NCI-H187 treated with DMSO at 0.1 percent for 48 hours (cell line): ENCODE measurements around the gene GRM4.

Experiments
- DNase-seq: peaks from one replicate; lab custom pipeline; 2025; lab: John Stamatoyannopoulos, UW

The GRM4 gene

DNA sequence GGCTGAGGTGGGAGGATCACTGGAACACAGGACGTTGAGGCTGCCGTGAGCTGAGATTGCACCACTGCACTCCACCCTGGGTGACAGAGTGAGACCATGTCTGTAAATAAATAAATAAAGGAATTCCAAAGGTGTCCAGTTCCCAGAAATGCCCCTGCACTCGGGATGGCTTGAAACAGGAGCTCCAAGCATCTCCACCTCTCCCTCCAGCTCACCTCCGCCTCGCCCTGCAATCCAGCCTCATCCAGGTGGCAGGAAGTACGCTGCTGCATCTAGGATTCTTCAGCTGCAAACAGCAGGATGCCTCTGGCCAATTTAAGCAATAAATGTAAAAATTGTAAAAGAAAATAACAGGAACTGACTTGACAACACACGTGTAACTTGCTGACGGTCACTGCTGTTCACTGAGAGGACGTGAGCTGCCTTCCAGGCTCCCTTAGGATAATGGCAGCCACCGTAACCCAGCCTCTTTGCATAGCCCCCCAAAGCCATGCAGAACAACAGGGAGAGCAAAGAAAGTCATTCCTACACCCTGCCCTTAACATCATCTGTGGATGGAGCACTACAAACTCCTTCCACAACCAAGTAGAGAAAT is 11.4 kb upstream of the GRM4 start:
- DNase-seq = no peak

DNA sequence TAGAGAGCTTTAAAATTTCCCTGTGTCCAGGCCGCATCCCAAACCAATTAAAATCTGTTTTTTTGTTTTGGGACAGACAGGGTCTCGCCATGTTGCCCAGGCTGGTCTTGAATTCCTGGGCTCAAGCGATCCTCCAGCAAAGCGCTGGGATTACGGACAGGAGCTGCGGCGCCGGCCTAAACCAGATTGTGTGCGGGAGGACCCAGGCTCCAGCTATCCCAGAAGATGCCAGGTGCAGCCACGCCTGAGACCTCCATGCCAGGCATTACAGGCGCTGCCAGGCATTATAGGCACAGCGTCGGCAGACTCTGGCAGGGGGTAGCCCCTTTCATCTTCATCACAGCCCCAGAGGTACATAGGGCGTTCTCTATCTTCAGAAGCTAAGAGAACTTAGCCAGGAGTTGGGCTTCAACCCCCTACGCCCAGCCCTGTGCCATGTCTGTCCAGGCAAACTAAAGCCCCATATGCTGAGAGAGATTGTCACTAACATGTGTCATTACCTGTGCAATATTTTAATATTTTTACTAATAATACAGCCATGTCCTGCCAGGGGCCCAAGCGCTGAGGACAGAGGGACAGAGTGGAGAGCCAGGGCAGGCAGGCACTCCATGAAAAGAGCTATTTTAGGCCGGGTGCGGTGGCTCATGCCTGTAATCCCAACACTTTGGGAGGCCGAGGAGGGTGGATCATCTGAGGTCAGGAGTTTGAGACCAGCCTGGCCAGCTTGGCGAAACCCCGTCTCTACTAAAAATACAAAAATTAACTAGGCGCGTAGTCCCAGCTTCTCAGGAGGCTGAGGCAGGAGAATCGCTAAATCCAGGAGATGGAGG is 9.8 kb upstream of the GRM4 start:
- no peak for DNase-seq

DNA sequence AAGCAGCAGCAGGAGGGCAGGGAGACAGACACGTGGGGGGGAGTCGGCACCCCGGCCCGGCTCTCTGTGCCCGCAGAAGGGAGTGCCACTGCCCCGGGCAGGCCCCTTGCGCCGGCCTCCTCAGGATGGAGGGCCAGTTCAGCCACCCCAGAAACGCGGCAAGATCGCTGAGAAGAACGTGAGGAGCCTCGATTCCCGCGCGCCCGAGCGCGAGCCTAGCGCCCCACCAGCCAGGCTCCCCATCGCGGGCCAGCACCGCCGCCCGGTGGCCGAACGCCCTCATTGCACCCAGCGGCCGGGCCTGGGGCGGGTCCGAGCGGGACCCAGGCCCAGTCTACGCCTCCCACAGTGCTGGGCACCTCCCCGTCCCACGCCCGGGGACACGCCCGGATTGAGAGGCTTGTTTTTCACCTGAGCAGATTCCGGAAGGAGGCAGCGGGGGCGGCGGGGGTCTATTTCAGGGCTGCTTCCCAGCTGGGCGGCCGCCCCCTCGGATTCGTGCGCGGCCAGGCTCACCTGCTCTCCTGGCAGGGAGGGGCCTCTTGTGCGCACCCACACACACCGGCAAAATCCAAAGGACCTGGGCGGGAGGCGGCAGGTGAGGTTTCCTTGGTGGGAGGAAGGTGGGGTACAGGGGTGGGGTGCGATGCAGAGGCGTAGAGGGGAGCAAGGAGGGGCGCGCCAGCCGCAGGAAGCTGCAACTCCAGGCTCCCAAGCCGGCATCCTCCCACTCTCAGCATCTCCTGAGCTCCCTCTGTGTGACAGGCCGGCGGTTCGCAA is 9.0 kb upstream of the GRM4 start:
- DNase-seq = no peak

DNA sequence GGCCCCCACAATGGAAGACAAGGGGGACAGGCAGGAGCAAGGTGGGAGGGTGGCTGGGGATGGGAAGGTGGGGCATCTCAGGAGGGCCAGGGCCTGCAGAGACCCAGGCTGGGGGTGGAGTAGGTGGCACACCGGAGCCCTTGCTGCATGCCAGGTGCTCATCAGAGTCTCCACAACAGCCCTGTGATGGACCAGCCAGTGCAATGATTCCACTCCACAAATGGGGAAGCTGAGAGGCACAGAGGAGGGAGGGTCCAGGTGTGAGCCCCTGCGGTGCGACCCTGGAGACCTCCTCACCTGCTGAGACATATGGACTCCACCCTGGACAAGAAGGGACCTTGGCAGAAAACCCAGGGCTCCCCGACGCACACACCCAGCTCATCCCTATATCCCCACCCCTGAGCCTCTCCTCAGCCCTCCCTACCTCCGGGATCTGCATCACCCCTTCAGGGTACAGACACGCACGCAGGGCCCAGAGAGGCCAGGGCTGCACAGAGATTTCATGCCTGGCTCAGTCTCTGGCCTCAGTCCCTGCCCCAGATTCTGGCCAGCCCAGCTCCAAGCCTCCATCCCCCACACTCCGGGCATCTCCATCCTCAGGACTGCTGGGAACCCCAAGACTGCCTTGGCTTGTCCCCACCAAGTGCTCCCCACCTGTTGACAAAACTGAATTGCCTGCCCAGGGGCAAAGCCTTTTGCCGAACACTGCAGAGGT is 7.1 kb upstream of the GRM4 start:
- DNase-seq = no peak

DNA sequence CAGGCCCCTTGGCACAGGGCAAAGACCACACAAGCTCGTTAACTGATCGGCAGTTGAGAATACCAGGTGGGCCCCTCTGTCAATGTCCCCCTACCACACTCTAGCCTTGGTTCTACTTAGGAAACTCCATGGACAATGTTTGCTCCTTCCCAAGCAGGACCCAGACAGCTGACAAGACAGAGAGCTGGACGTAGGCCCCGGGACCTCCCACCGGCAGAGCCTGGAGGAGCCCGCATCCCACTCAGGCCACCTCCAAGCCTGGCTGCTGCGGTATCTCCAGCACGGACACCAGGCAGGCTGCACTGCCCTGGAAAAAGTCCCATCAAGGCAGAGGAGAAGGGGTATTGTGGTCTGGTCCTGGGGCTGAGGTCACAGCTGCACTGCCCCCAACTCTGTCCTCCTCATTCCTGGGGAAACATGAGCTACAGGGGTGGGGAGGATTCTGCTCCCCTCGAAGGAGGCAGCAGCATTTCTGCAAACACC is 6.2 kb upstream of the GRM4 start:
- no peak for DNase-seq

DNA sequence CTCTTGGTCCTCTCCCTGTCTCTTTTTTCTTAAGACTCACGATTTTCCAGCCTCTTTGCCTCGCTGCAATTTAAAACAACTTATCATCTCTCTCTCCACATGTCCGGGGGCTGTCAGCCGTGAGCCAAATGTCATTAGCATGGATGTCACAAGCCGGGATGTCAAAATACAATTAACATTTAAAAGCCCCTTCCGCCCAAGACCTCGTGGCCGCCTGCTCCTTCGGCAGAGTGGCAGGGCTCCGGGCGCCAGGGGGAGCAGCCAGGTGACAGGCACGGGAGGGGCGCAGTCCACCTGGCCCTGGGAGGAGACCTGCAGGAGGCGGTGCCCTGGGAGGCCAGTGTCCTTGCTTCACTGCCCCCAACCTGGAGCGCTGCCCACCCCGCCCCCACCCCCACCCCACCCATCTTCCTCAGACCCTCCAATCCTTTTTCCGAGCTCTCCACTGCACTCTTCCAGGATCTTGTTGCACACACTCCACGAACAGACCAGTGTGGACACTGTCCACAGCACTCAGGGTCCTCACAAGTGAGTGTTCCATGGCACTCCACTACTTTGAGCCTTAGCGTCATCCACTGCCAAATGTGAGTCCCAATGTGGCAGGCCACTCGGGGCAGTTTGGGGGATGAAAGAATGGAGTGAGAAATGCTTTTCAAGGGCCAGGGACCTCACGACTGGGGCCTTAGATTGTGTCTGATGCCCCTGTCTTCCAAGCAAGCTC is 5.6 kb upstream of the GRM4 start:
- DNase-seq = no peak

DNA sequence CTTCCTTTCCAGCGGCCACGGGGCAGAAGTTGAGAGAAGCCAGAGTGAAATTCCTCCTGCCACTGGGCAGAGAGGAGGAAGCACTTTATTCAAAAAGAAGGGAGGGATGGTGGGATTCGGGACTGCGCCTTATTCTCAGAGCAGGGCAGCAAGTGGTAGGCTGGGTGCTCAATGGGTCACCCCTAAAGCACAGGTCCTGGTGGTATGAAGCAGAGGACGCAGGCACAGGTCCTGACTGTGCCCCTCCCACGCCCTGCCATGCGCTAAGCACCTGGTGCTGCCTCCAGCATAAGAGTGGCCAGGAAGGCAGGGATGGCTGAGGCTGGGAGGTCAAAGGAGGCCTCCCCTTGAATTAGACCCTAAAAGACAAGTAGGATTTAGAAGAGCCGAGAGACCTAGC is 4.9 kb upstream of the GRM4 start:
- DNase-seq = no peak

DNA sequence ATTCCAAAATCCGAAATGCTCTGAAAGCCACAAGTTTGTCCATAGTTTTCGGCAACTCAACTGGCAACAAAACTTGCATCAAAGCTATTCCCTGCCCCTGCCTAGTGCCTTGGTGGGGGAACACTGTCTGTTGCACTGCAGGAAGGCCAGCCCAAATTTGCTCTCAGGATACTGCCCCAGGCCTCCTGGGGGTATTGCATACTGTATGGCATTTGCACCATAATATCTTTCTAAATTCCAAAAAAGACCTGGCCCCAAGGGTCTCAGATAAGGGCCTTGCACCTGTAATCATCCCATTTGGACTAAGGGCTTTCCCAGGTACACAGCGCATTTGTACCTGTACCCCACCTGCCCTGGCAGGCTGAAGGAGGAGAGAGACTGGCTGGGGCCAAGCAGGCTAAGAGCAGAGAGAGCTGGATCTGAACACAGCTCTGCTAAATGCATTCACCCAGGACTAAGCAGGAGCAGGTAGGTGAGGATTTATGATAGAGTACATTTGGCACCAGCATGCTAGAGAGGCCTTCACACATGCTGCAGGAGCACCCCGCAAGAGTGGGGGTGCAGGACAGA is 4.0 kb upstream of the GRM4 start:
- no peak for DNase-seq

DNA sequence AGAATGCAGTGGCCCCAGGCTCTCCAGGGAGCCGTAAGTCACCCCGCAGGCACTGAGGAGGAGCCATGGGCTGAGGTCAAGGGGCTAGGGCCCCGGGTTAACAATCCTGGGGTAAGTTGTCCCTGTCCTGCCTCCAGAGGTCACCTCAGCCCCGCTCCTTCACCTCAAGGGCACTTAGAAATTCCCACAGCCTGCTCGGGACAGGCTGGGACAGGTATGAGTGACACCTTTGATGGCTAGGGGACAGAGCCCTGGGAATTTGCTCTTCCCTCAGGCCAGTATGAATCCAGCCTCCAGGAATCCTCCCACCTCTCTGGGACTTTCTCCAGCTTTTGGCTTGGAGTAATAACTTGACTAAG is 3.5 kb upstream of the GRM4 start:
- DNase-seq = no peak

DNA sequence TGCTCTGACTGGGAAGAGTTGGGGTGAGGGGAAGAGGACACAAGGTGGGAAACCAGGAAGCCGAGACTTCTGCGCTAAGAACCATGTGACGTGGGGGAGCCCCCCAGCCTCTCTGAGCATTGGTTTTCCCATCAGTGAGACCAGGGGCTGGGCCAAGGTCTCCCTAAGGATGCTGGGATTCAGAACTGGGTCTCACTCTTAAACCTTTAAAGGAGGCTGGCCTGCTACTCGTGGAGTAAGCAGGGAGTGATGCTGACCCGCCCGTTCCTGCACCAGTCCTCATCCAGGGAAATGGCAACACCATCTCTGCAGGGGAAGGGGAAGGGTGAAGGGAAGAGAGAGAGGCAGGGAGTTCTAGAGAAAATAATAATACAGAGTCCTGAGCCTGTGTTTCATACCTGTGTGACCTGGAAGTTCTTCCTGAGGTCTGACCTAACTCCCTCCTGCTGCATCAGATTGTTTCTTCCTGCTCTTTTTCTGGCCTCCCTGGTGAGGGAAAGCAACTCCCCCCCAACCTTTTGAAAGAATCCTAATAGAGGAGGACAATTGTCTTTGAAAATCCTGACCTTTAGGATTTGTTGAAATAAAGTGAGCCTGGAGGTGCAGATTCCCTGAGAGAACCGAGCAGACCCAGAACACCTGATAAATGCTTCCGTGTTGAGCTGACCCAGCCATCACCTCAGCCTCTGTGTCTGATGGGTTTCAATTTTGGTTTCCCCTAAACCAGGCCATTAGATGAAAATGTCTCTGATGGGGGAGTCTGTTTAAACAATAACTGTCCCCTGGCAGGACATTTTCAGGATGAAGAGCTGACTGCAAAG is 3.0 kb upstream of the GRM4 start:
- no peak for DNase-seq

DNA sequence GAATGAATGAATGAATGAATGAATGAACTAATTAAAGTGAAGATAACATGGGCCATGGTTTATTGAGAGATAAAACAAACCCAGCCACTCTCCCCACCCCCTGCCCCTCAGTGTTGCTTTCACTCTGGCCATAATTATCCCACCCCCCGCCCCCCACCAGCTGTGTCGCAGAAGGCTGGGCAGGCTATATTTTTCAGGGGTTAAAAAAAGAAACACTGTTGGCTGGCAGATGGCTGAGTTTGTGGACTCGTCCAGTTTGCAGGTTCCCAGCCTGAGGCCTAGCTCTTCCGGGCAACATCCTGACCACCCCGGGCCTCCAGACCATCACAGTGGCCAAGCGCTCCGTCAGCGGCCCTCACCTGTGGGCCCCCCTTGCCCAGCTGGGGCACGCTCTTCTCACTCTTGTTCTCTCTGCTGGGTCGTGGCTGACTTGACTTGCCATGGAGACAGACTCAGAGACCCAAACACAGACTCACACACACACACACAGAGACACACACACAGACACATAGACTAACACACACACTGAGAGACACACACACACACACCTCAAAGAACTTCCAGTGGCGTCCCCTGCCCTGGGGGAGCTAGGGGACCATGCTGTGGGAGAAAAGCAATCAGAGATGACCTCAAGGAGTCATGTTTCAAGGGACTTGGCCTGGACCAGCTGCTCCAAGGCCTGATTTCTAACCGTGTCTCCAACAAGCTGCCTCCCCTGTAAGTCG is 2.2 kb upstream of the GRM4 start:
- no peak for DNase-seq

DNA sequence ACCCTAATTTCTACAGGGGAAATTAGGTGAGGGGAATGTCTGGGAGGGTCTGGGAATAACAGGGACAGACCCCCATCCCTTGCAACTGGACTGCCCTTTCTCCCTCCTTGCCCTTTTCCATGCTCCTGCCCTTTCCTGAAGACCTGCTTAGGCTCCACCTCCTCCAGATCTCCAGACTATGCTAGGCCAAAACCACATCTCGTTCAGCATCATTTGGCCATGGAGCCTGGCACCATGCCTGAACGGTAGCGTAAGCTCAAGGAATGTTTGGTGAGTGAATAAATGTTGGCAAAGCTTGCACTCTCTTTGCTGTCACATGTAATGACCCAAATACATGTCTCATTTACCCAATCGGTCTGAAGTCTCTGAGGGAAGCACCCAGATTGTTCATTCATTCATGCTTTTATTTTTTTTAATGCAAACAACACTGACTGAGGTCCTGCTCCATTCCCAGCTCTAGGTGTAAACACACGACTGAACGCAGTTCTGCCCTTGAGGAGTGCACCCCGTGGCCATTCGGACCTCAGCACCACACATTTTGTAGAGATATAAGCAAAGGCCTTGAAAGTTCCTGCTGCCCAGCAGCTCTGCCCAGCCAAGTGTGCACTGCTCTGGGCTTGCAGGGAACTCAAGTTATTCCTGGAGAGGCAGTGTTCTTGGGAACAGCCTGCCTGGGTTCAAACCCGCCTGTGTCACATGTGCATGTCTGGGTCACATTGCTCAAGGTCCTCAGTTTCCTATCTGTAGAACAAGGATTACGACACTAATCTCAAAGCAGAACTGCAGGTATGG is 1.1 kb upstream of the GRM4 start:
- DNase-seq = no peak

DNA sequence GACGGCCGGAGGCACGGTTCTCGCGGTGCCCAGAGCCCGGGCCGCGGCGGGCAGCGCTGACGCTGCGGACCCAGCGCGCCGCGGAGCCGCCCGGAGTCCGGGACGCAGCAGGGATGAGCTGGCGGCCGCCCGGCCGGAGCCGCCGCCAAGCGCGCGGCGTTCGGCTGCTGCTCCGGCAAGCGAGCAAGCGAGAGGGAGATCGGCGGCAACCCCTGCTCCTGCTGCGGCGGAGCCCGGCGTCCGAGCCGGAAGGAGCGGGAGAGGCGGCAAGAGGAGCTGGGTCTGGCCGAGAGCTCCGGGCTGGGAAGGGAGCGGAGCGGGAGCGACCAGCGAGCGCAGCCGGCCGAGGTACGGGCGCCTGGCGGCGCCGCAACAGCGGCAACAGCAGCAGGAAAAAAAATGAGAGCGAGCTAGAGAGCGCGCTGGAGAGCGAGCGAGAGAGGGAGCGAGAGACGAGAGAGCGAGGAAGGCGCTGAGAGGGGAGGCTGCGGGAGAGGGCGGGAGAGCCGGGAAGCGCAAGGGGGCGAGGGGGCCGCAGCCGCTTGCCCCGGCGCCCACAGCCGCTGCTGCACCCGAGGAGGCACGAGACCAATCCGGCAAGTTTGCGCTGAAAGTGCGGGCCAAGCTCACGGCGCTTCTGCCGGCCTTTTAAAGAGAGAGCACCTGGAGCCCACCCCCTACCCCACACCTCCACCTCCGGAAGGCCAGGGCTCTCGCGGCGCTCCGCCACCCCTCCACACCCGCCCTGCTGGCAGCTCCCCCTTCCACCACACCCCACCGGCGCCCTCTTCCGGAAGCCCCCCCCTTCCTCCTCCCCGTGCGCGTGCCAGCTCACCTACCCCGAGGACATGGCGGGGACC is 496 bp downstream of the GRM4 start:
- no peak for DNase-seq

DNA sequence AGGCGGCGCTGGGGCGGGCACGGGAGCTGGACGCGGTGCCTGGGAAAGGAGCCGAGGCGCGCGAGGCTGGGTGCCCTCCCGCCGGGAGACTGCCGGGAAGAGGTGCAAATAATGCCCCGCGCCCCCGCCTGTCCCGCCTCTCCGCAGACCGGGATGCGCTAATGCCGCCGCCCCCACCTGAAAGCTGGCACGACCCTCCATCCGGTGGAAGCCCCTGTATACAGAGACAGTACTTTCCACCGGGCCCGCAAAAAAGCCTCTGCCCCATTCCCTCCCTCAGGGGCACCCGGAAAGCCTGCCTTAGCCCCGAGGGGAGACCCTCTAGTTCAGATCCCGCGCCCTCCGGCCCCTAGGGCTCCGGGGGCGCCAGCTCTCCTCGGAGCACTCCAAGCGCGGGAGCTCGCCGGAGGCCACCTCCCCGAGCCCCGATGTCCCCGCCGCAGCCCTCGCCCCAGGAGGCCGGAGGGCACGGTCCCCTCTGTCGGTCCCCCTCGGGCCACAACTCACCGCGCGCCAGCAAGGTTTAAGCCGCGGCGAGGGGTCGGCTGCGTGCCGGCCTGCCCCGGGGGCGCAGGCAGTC is 1.2 kb downstream of the GRM4 start:
- DNase-seq = no peak

DNA sequence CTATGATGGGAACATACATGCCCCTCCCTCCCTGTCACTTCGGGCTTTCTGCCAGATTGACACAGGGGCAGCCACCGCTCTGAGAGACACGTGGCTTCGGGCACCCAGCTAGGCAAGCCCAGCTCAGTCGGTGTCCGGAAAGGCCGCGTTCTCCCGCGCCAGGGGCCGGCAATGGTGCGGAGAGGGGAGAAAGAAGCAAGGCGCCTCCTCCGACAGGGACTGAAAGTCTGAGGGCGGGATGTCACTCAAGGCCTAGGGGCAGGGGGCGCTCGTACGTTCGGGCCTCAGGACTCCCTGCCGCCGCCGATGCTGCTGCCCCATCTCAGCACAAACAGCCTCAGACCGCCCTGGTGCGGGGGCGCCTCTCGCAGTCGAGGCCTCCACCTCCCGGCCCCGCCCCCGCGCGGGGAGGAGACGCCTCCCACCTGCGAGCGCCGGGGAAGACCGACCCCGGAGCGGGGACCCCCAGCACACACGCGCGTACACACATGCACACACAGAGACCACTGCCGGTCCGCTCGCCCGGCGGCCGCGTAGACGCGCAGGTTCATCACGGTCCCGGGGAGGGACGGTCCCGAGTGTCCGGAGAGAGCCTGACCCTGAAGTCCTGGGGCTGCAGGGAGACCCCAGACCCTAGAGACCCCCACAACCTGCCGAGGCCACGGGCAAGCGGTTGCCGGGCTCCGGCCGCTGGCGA is 1.9 kb downstream of the GRM4 start:
- DNase-seq = no peak

DNA sequence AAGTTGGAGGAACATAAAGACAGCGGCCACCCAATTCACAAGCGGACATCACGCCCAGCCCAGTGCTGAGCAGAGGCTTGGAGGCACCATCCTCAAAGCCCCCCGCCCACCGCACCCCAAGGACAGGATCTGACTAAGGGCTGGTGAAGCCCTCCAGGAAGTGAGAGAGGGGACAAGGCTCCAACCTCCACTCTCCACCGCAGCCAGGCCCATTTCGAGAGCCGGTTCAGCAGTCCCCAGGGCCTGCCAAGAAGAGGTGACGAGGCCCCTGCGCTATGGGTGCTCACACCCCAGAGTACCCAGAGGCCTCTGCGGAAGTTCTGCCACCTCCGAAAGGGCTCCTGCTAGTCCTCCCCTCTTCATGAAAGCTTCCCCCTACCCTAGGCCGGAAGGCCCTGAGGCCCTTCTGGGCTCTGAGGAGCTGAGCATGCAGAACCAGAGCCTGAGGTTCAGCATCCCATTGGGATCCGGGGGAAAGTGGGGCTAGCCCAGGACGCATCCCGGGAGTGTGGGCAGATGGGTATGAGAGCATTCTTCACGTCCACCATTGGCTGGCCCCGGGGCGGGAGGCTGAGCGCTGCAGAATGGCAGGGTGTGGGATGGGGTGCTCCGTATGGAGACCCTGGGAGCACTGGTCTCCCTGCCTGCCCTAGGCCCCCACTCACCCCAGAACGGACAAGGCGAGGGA is 2.5 kb downstream of the GRM4 start:
- DNase-seq = no peak
